OCI-LY7 (cell line): ENCODE data around the gene FOXN3. TPM values are rescaled to one million over a fixed set of nuclear protein-coding genes. Genes with fewer than 3 reads are reported as not detected.
"Not testable (repeated sequence)": the region's sequence is repeated elsewhere in the genome, so short reads cannot be mapped to it uniquely, and the experiment has no call there.

Source experiments
- BruUV-seq: library from RNA; stranded (reverse); fragments of 400-500 nt; replicated peaks from 2 replicates; lab custom pipeline; 2021; lab: Mats Ljungman, UMichigan
- CTCF ChIA-PET: fragments of 300-600 bp; sonication (Branson Sonifier 250); formaldehyde crosslinking; loops from one replicate; lab custom pipeline; 2022; ENCODE audit warnings: antibody characterized with exemption; ENCODE audit not compliant: unreplicated experiment; lab: Charles Lee
- POLR2A ChIA-PET: fragments of 300-600 bp; sonication (Branson Sonifier 250); formaldehyde crosslinking; loops from one replicate; lab custom pipeline; 2022; ENCODE audit warnings: antibody characterized with exemption; lab: Charles Lee
- DNase-seq: peaks from one replicate; pipeline ENCODE4 v3.0.0-alpha.2; 2015; ENCODE audit warnings: low spot score
- H2AFZ ChIP-seq: fragments of 200-600 bp; sonication (generic), shearing (Covaris generic); 2 replicates; pipeline ENCODE4 v1.6.1; 2014; ENCODE audit warnings: mild to moderate bottlenecking, antibody characterized with exemption, low read length, moderate library complexity
- H3K27ac ChIP-seq: fragments of 200-600 bp; sonication (generic); 2 replicates; pipeline ENCODE4 v1.5.1; 2014; ENCODE audit warnings: mixed run types, low read depth, mild to moderate bottlenecking, moderate library complexity, low read length, inconsistent platforms; ENCODE audit not compliant: poor library complexity, severe bottlenecking
- H3K36me3 ChIP-seq: fragments of 200-600 bp; sonication (generic); 2 replicates; pipeline ENCODE4 v1.6.1; 2014; ENCODE audit warnings: mild to moderate bottlenecking, antibody characterized with exemption, low read length, moderate library complexity, mixed read lengths; ENCODE audit not compliant: insufficient read depth
- H3K4me1 ChIP-seq: fragments of 200-600 bp; sonication (generic); 2 replicates; pipeline ENCODE4 v1.5.1; 2014; ENCODE audit warnings: mild to moderate bottlenecking, low read length; ENCODE audit not compliant: insufficient read depth, poor library complexity, severe bottlenecking
- H3K4me2 ChIP-seq: fragments of 200-600 bp; sonication (generic); 2 replicates; pipeline ENCODE4 v1.6.1; 2014; ENCODE audit warnings: mild to moderate bottlenecking, low read length
- H3K4me3 ChIP-seq: fragments of 200-600 bp; sonication (generic); 2 replicates; pipeline ENCODE4 v1.5.1; 2014; ENCODE audit warnings: mild to moderate bottlenecking, low read depth, low read length; ENCODE audit not compliant: poor library complexity, severe bottlenecking
- H3K79me2 ChIP-seq: fragments of 200-600 bp; sonication (generic); 2 replicates; pipeline ENCODE4 v1.6.1; 2016; ENCODE audit warnings: low read depth, mild to moderate bottlenecking, low read length, moderate library complexity, mixed read lengths; ENCODE audit not compliant: insufficient read depth
- H3K9me2 ChIP-seq: fragments of 200-600 bp; sonication (generic); 2 replicates; pipeline ENCODE4 v1.6.1; 2016; ENCODE audit warnings: mild to moderate bottlenecking, low read length, mixed read lengths; ENCODE audit not compliant: insufficient read depth
- H3K9me3 ChIP-seq: fragments of 200-600 bp; sonication (generic); 2 replicates; pipeline ENCODE4 v1.6.1; 2014; ENCODE audit warnings: mild to moderate bottlenecking, mixed run types, low read length, mixed read lengths
- H4K20me1 ChIP-seq: fragments of 200-600 bp; sonication (generic); 2 replicates; pipeline ENCODE4 v1.6.1; 2014; ENCODE audit warnings: mild to moderate bottlenecking, antibody characterized with exemption, low read length, moderate library complexity, mixed read lengths; ENCODE audit not compliant: insufficient read depth
- CTCF ChIP-seq: fragments of 200-600 bp; sonication (generic); conservative IDR thresholded peaks from 2 replicates; pipeline ENCODE4 v1.5.1; 2014; ENCODE audit warnings: mild to moderate bottlenecking, antibody characterized with exemption, low read length, moderate library complexity, mixed read lengths
- EZH2phosphoT487 ChIP-seq: fragments of 200-600 bp; sonication (generic); IDR thresholded peaks from 2 replicates; pipeline ENCODE4 v1.6.1; 2018; ENCODE audit warnings: low read depth, borderline replicate concordance, mild to moderate bottlenecking, mixed run types, antibody characterized with exemption, low read length, moderate library complexity, mixed read lengths
- intact Hi-C: fragments of 100-400 bp; cut with micrococcal nuclease; formaldehyde crosslinking; loops from one replicate; pipeline ENCODE4 v1.10.0; 2022; ENCODE audit not compliant: unreplicated experiment
- total RNA-seq, 2 experiments: library from RNA; depleted of rRNA in 1 of 2; stranded (reverse); fragments of >200 nt in 1 of 2; shearing (Covaris generic) in 1 of 2; gene quantifications; 2 replicates each; pipeline ENCODE4 v1.2.3, GENCODE V29; 2014 to 2022

FOXN3 gene
- total RNA-seq, 2 experiments from 2014 or later, result 77.7 to 102 TPM

- Histone ChIP-seq H3K9me2 (no peaks in the 10 kb centered on the region), H3K4me1 (no peaks in the 10 kb centered on the region), H3K9me3 (no peaks in the 10 kb centered on the region), H3K36me3 (no peaks in the 10 kb centered on the region), H3K27ac (no peak overlapping the region), H3K4me2 (no peak overlapping the region), H4K20me1 (no peaks in the 10 kb centered on the region), H3K4me3 (no peak overlapping the region), H2AFZ (no peak overlapping the region), H3K79me2 (no peaks in the 10 kb centered on the region)
- intact Hi-C loops, result no loop called here
- ChIA-PET CTCF (interaction anchor here (0.5 to 0.6 kb wide), 2 partner anchors 30 to 650 kb away, joined by 3 read pairs; no protein-coding TSS in a partner anchor), POLR2A (no interaction called here)
- no peak for TF ChIP-seq CTCF
- no peak for TF ChIP-seq EZH2phosphoT487
- no peak for DNase-seq
- BruUV-seq, result no TSS peak
These were observed 302.9 kb downstream of the FOXN3 start for GRCh38 chr14:89114109-89114508.

GRCh38 chr14:89112720-89113119 is 304.3 kb downstream of the FOXN3 start:
- Histone ChIP-seq H3K4me2 (no peak overlapping the region), H2AFZ (no peak overlapping the region), H3K36me3 (no peaks in the 10 kb centered on the region), H4K20me1 (no peaks in the 10 kb centered on the region), H3K4me3 (no peak overlapping the region), H3K79me2 (no peaks in the 10 kb centered on the region), H3K27ac (no peak overlapping the region), H3K9me2 (no peaks in the 10 kb centered on the region), H3K9me3 (no peaks in the 10 kb centered on the region), H3K4me1 (no peaks in the 10 kb centered on the region)
- intact Hi-C loops, result no loop called here
- POLR2A ChIA-PET, result no interaction called here
- CTCF ChIA-PET, result no interaction called here
- no TSS peak for BruUV-seq
- no peak for TF ChIP-seq EZH2phosphoT487
- TF ChIP-seq CTCF, result no peak
- no peak for DNase-seq

GRCh38 chr14:89111766-89112543 is 305.1 kb downstream of the FOXN3 start:
- DNase-seq, H3K27ac ChIP-seq, H4K20me1 ChIP-seq, POLR2A ChIA-PET, H3K4me3 ChIP-seq, H2AFZ ChIP-seq, H3K4me1 ChIP-seq, H3K36me3 ChIP-seq, intact Hi-C loops, H3K79me2 ChIP-seq, CTCF ChIA-PET, H3K4me2 ChIP-seq, H3K9me2 ChIP-seq, H3K9me3 ChIP-seq, BruUV-seq: not testable (repeated sequence)

- H3K27ac ChIP-seq, H2AFZ ChIP-seq, H3K36me3 ChIP-seq, DNase-seq, H3K4me3 ChIP-seq, H3K9me3 ChIP-seq, CTCF ChIA-PET, H3K4me1 ChIP-seq, H4K20me1 ChIP-seq, H3K9me2 ChIP-seq, BruUV-seq, H3K4me2 ChIP-seq, POLR2A ChIA-PET, intact Hi-C loops, H3K79me2 ChIP-seq: not testable (repeated sequence)
These were observed 305.8 kb downstream of the FOXN3 start for GRCh38 chr14:89111232-89111631.
